Activated CD4-positive, alpha-beta T cell treated with anti-CD3 and anti-CD28 coated beads, Interleukin-2, amount 10 ng/mL, durations not matched to agents 24 days and 14 days (primary cell): ENCODE results near the gene CNR2. TPM values are rescaled to one million over a fixed set of nuclear protein-coding genes. Genes with fewer than 3 reads are reported as not detected.

Source experiments
- DNase-seq: peaks from one replicate; pipeline ENCODE4 v3.0.0; 2022
- H3K27ac Mint-ChIP-seq: one replicate; pipeline ENCODE4 v1.8.0; 2022; ENCODE audit warnings: mild to moderate bottlenecking, mixed read lengths
- H3K27me3 Mint-ChIP-seq: one replicate; pipeline ENCODE4 v1.8.0; 2022; ENCODE audit warnings: mixed read lengths
- H3K36me3 Mint-ChIP-seq: one replicate; pipeline ENCODE4 v1.8.0; 2022; ENCODE audit warnings: low read depth, mild to moderate bottlenecking, mixed read lengths
- H3K4me1 Mint-ChIP-seq: one replicate; pipeline ENCODE4 v1.8.0; 2021; ENCODE audit warnings: mixed read lengths
- H3K4me3 Mint-ChIP-seq: one replicate; pipeline ENCODE4 v1.8.0; 2022; ENCODE audit warnings: mild to moderate bottlenecking, moderate library complexity, mixed read lengths
- H3K9me3 Mint-ChIP-seq: one replicate; pipeline ENCODE4 v1.8.0; 2021; ENCODE audit warnings: mixed read lengths
- intact Hi-C: fragments of 100-400 bp; cut with micrococcal nuclease; formaldehyde crosslinking; loops from one replicate; pipeline ENCODE4 v1.15.1; 2023
- total RNA-seq: library from RNA; stranded (reverse); gene quantifications from 2 replicates; pipeline ENCODE4 v1.2.3, GENCODE V29; 2022

The CNR2 gene
- total RNA-seq, 1 donor from 2014 or later: not detected

GRCh38 chr1:23889074-23889473, 24.1 kb downstream of the CNR2 start:
- H3K36me3 Mint-ChIP-seq: no peaks in the 10 kb centered on the region
- H3K27ac Mint-ChIP-seq: no peak overlapping the region
- no peaks in the 10 kb centered on the region for H3K9me3 Mint-ChIP-seq
- no peak overlapping the region for H3K4me3 Mint-ChIP-seq
- peaks cover 17% of the 10 kb centered on the region for H3K27me3 Mint-ChIP-seq
- no peaks in the 10 kb centered on the region for H3K4me1 Mint-ChIP-seq
- intact Hi-C loops: no loop called here
- no peak for DNase-seq

GRCh38 chr1:23885222-23885621, 27.9 kb downstream of the CNR2 start:
- H3K27me3 Mint-ChIP-seq: peaks cover 3% of the 10 kb centered on the region
- H3K9me3 Mint-ChIP-seq: no peaks in the 10 kb centered on the region
- H3K36me3 Mint-ChIP-seq: no peaks in the 10 kb centered on the region
- no peak overlapping the region for H3K27ac Mint-ChIP-seq
- intact Hi-C loops: no loop called here
- H3K4me1 Mint-ChIP-seq: no peaks in the 10 kb centered on the region
- no peak for DNase-seq
- no peak overlapping the region for H3K4me3 Mint-ChIP-seq

- H3K9me3 Mint-ChIP-seq: peaks cover 15% of the 10 kb centered on the region
- H3K27me3 Mint-ChIP-seq: peaks cover 3% of the 10 kb centered on the region
- no peak for DNase-seq
- intact Hi-C loops: no loop called here
- no peaks in the 10 kb centered on the region for H3K4me1 Mint-ChIP-seq
- no peak overlapping the region for H3K4me3 Mint-ChIP-seq
- no peak overlapping the region for H3K27ac Mint-ChIP-seq
- peaks cover 1% of the 10 kb centered on the region for H3K36me3 Mint-ChIP-seq
Observed at GRCh38 chr1:23882746-23883145, 30.4 kb downstream of the CNR2 start.

GRCh38 chr1:23879809-23880208, 33.4 kb downstream of the CNR2 start:
- H3K4me3 Mint-ChIP-seq: no peak overlapping the region
- H3K27me3 Mint-ChIP-seq: peaks cover 3% of the 10 kb centered on the region
- H3K9me3 Mint-ChIP-seq: peaks cover 22% of the 10 kb centered on the region
- no peak overlapping the region for H3K27ac Mint-ChIP-seq
- DNase-seq: no peak
- intact Hi-C loops: no loop called here
- peaks cover 1% of the 10 kb centered on the region for H3K36me3 Mint-ChIP-seq
- H3K4me1 Mint-ChIP-seq: no peaks in the 10 kb centered on the region

GRCh38 chr1:23878668-23879067, 34.5 kb downstream of the CNR2 start:
- Mint-ChIP-seq H3K27ac (no peak overlapping the region), H3K27me3 (peaks cover 3% of the 10 kb centered on the region), H3K36me3 (peaks cover 1% of the 10 kb centered on the region), H3K4me3 (no peak overlapping the region), H3K4me1 (no peaks in the 10 kb centered on the region), H3K9me3 (peaks cover 22% of the 10 kb centered on the region)
- no peak for DNase-seq
- intact Hi-C loops: no loop called here

GRCh38 chr1:23875382-23875781, 37.8 kb downstream of the CNR2 start:
- intact Hi-C loops: no loop called here
- no peak overlapping the region for H3K4me3 Mint-ChIP-seq
- H3K36me3 Mint-ChIP-seq: peaks cover 1% of the 10 kb centered on the region
- H3K27ac Mint-ChIP-seq: no peak overlapping the region
- no peaks in the 10 kb centered on the region for H3K4me1 Mint-ChIP-seq
- H3K27me3 Mint-ChIP-seq: no peaks in the 10 kb centered on the region
- H3K9me3 Mint-ChIP-seq: peaks cover 22% of the 10 kb centered on the region
- DNase-seq: no peak

GRCh38 chr1:23872421-23872820, 40.7 kb downstream of the CNR2 start:
- intact Hi-C loops: no loop called here
- H3K27ac Mint-ChIP-seq: no peak overlapping the region
- no peak overlapping the region for H3K4me3 Mint-ChIP-seq
- peaks cover 11% of the 10 kb centered on the region for H3K4me1 Mint-ChIP-seq
- peaks cover 5% of the 10 kb centered on the region for H3K27me3 Mint-ChIP-seq
- DNase-seq: no peak
- peaks cover 4% of the 10 kb centered on the region for H3K9me3 Mint-ChIP-seq
- H3K36me3 Mint-ChIP-seq: no peaks in the 10 kb centered on the region

- intact Hi-C loops: no loop called here
- peaks cover 9% of the 10 kb centered on the region for H3K27me3 Mint-ChIP-seq
- H3K4me3 Mint-ChIP-seq: peak overlapping the region; percentile 81
- no peak overlapping the region for H3K27ac Mint-ChIP-seq
- H3K4me1 Mint-ChIP-seq: peaks cover 21% of the 10 kb centered on the region
- H3K9me3 Mint-ChIP-seq: no peaks in the 10 kb centered on the region
- no peak for DNase-seq
- peaks cover 3% of the 10 kb centered on the region for H3K36me3 Mint-ChIP-seq
Observed at GRCh38 chr1:23869051-23869450, 44.1 kb downstream of the CNR2 start.

- DNase-seq: no peak
- peak overlapping the region; percentile 13 for H3K27ac Mint-ChIP-seq
- intact Hi-C loops: loop anchor here (1.0 kb wide), 2 partner anchors 43 to 59 kb away; partner anchors contain the start of gene HMGCL
- H3K36me3 Mint-ChIP-seq: peaks cover 3% of the 10 kb centered on the region
- peaks cover 9% of the 10 kb centered on the region for H3K27me3 Mint-ChIP-seq
- no peaks in the 10 kb centered on the region for H3K9me3 Mint-ChIP-seq
- H3K4me1 Mint-ChIP-seq: peaks cover 21% of the 10 kb centered on the region
- peak overlapping the region; percentile 81 for H3K4me3 Mint-ChIP-seq
Observed at GRCh38 chr1:23868557-23869016, 44.6 kb downstream of the CNR2 start.

GRCh38 chr1:23867895-23868556, 45.1 kb downstream of the CNR2 start, which contains the start of gene FUCA1:
FUCA1 (minus strand) TSS chr1:23868290; CDS start chr1:23868286, 4 bp downstream.
- Mint-ChIP-seq H3K9me3 (no peaks in the 10 kb centered on the region), H3K4me3 (peak within 1 kb of the TSS; percentile 81), H3K27me3 (peaks cover 9% of the 10 kb centered on the region), H3K4me1 (peaks cover 21% of the 10 kb centered on the region), H3K36me3 (peaks cover 3% of the 10 kb centered on the region), H3K27ac (peak within 1 kb of the TSS; percentile 24)
- intact Hi-C loops: loop anchor here (1.0 kb wide), 2 partner anchors 43 to 59 kb away; partner anchors contain the start of gene HMGCL
- peak; percentile 99 for DNase-seq

- H3K27ac Mint-ChIP-seq: peak overlapping the region; percentile 24
- intact Hi-C loops: no loop called here
- H3K4me1 Mint-ChIP-seq: peaks cover 21% of the 10 kb centered on the region
Observed at GRCh38 chr1:23867542-23867894, 45.6 kb downstream of the CNR2 start.

GRCh38 chr1:23865543-23865930, 47.6 kb downstream of the CNR2 start:
- Mint-ChIP-seq H3K9me3 (no peaks in the 10 kb centered on the region), H3K4me3 (no peak overlapping the region), H3K36me3 (peaks cover 5% of the 10 kb centered on the region), H3K27me3 (peaks cover 9% of the 10 kb centered on the region), H3K27ac (no peak overlapping the region), H3K4me1 (peaks cover 21% of the 10 kb centered on the region)
- no peak for DNase-seq
- intact Hi-C loops: no loop called here

More at GRCh38 chr1:23867542-23867894, 45.6 kb downstream of the CNR2 start:
- no peak for DNase-seq
- peaks cover 9% of the 10 kb centered on the region for H3K27me3 Mint-ChIP-seq
- H3K36me3 Mint-ChIP-seq: peaks cover 3% of the 10 kb centered on the region
- H3K4me3 Mint-ChIP-seq: peak overlapping the region; percentile 81
- H3K9me3 Mint-ChIP-seq: no peaks in the 10 kb centered on the region

GRCh38 chr1:23864801-23865542, 48.2 kb downstream of the CNR2 start:
- Mint-ChIP-seq H3K4me1 (peaks cover 21% of the 10 kb centered on the region), H3K27me3 (peaks cover 9% of the 10 kb centered on the region), H3K36me3 (peaks cover 5% of the 10 kb centered on the region), H3K9me3 (no peaks in the 10 kb centered on the region), H3K27ac (no peak overlapping the region), H3K4me3 (no peak overlapping the region)
- DNase-seq: no peak
- intact Hi-C loops: no loop called here

GRCh38 chr1:23862640-23863039, 50.5 kb downstream of the CNR2 start:
- H3K36me3 Mint-ChIP-seq: peaks cover 8% of the 10 kb centered on the region
- peaks cover 11% of the 10 kb centered on the region for H3K4me1 Mint-ChIP-seq
- no peak overlapping the region for H3K27ac Mint-ChIP-seq

More at GRCh38 chr1:23862640-23863039, 50.5 kb downstream of the CNR2 start:
- Mint-ChIP-seq H3K27me3 (peaks cover 5% of the 10 kb centered on the region), H3K9me3 (no peaks in the 10 kb centered on the region), H3K4me3 (no peak overlapping the region)
- intact Hi-C loops: no loop called here
- DNase-seq: no peak
